Stimulated activated CD8-positive, alpha-beta memory T cell treated with anti-CD3 and anti-CD28 coated beads, Interleukin-12 subunit alpha, Interleukin-12 subunit beta, amount 100 ng/mL, for 24 hours (primary cell): Measurements from ENCODE around the gene CARHSP1.
"Not testable (repeated sequence)": the region's sequence is repeated elsewhere in the genome, so short reads cannot be mapped to it uniquely, and the experiment has no call there.

Experiments
- DNase-seq: peaks from one replicate; pipeline ENCODE4 v3.0.0-alpha.2; 2020; ENCODE audit errors: extremely low read depth

Gene CARHSP1

GRCh38 chr16:8868416-8869211 is at the start of gene CARHSP1:
Gene CARHSP1 (minus strand): TSS chr16:8869006. CDS start chr16:8859328, 9,678 bp downstream.
- peak; percentile 47 for DNase-seq

GRCh38 chr16:8917336-8917735 is 48.5 kb upstream of the CARHSP1 start:
- not testable (repeated sequence) for DNase-seq

- no peak for DNase-seq
Measured at GRCh38 chr16:8916541-8917225, 47.9 kb upstream of the CARHSP1 start.

- DNase-seq, result no peak
Measured at GRCh38 chr16:8915722-8916301, 47.0 kb upstream of the CARHSP1 start.

GRCh38 chr16:8914098-8914497 is 45.3 kb upstream of the CARHSP1 start:
- DNase-seq, result no peak

- DNase-seq, result no peak
Measured at GRCh38 chr16:8912793-8913192, 44.0 kb upstream of the CARHSP1 start.

- no peak for DNase-seq
Measured at GRCh38 chr16:8910811-8911210, 42.0 kb upstream of the CARHSP1 start.

- DNase-seq, result no peak
Measured at GRCh38 chr16:8908810-8909468, 40.1 kb upstream of the CARHSP1 start.

- DNase-seq, result no peak
Measured at GRCh38 chr16:8907096-8907495, 38.3 kb upstream of the CARHSP1 start.

- no peak for DNase-seq
Measured at GRCh38 chr16:8905795-8906591, 37.2 kb upstream of the CARHSP1 start.

GRCh38 chr16:8905168-8905762 is 36.5 kb upstream of the CARHSP1 start:
- DNase-seq, result no peak

- no peak for DNase-seq
Measured at GRCh38 chr16:8904018-8904430, 35.2 kb upstream of the CARHSP1 start.

- DNase-seq, result no peak
Measured at GRCh38 chr16:8903004-8903403, 34.2 kb upstream of the CARHSP1 start.

- no peak for DNase-seq
Measured at GRCh38 chr16:8901320-8901861, 32.6 kb upstream of the CARHSP1 start.

GRCh38 chr16:8900343-8900742 is 31.5 kb upstream of the CARHSP1 start:
- DNase-seq, result no peak

GRCh38 chr16:8899709-8900317 is 31.0 kb upstream of the CARHSP1 start:
- no peak for DNase-seq

GRCh38 chr16:8898660-8899318 is 30.0 kb upstream of the CARHSP1 start:
- no peak for DNase-seq

GRCh38 chr16:8894736-8895334 is 26.0 kb upstream of the CARHSP1 start:
- no peak for DNase-seq

GRCh38 chr16:8893976-8894690 is 25.3 kb upstream of the CARHSP1 start:
- DNase-seq, result no peak
